H9 (cell line): Measurements from ENCODE around the gene ADAT2. TPM values are rescaled to one million over a fixed set of nuclear protein-coding genes. Genes with fewer than 3 reads are reported as not detected.

Experiments used
- DNase-seq: peaks from one replicate; pipeline ENCODE4 v3.0.0-alpha.2; 2017
- H2AFZ ChIP-seq: one replicate; pipeline ENCODE4 v1.6.1; 2013; ENCODE audit warnings: mild to moderate bottlenecking, low read length, control low read depth, moderate library complexity
- H2AK5ac ChIP-seq: 2 replicates; pipeline ENCODE4 v1.6.1; 2013; ENCODE audit warnings: low read length, control low read depth, mixed read lengths; ENCODE audit not compliant: insufficient read length
- H2BK120ac ChIP-seq: one replicate; pipeline ENCODE4 v1.6.1; 2013; ENCODE audit warnings: low read depth, mild to moderate bottlenecking, low read length, control low read depth, inconsistent platforms; ENCODE audit not compliant: poor library complexity, severe bottlenecking
- H2BK12ac ChIP-seq: 2 replicates; pipeline ENCODE4 v1.6.1; 2013; ENCODE audit warnings: low read length, control low read depth, mixed read lengths, low read depth; ENCODE audit not compliant: insufficient read length
- H2BK15ac ChIP-seq: 2 replicates; pipeline ENCODE4 v1.6.1; 2013; ENCODE audit warnings: low read depth, low read length, control low read depth
- H2BK20ac ChIP-seq: one replicate; pipeline ENCODE4 v1.6.1; 2013; ENCODE audit warnings: low read depth, mild to moderate bottlenecking, low read length, control low read depth, inconsistent platforms; ENCODE audit not compliant: poor library complexity, severe bottlenecking
- H2BK5ac ChIP-seq: 2 replicates; pipeline ENCODE4 v1.6.1; 2013; ENCODE audit warnings: low read length, control low read depth, mixed read lengths; ENCODE audit not compliant: insufficient read length
- H3K14ac ChIP-seq: 2 replicates; pipeline ENCODE4 v1.6.1; 2013; ENCODE audit warnings: low read length, control low read depth; ENCODE audit not compliant: insufficient read depth
- H3K18ac ChIP-seq: 2 replicates; pipeline ENCODE4 v1.6.1; 2013; ENCODE audit warnings: low read depth, mild to moderate bottlenecking, mixed read lengths, low read length, control low read depth; ENCODE audit not compliant: insufficient read length
- H3K23ac ChIP-seq: 2 replicates; pipeline ENCODE4 v1.6.1; 2013; ENCODE audit warnings: low read length, control low read depth, mixed read lengths, low read depth; ENCODE audit not compliant: insufficient read length
- H3K23me2 ChIP-seq: 2 replicates; pipeline ENCODE4 v1.6.1; 2013; ENCODE audit warnings: low read depth, mild to moderate bottlenecking, mixed read lengths, low read length, control low read depth; ENCODE audit not compliant: insufficient read length, poor library complexity, severe bottlenecking
- H3K27ac ChIP-seq: 2 replicates; pipeline ENCODE4 v1.5.1; 2013; ENCODE audit warnings: low read length, control low read depth, mixed read lengths, low read depth; ENCODE audit not compliant: insufficient read length
- H3K27me3 ChIP-seq: 2 replicates; pipeline ENCODE4 v1.6.1; 2013; ENCODE audit warnings: low read length, control low read depth, inconsistent platforms; ENCODE audit not compliant: insufficient read depth
- H3K4ac ChIP-seq: 2 replicates; pipeline ENCODE4 v1.6.1; 2013; ENCODE audit warnings: low read depth, mild to moderate bottlenecking, control low read depth, inconsistent platforms, low read length, moderate library complexity
- H3K4me1 ChIP-seq: 2 replicates; pipeline ENCODE4 v1.6.1; 2013; ENCODE audit warnings: low read length, control low read depth, inconsistent platforms; ENCODE audit not compliant: insufficient read depth
- H3K4me2 ChIP-seq: 2 replicates; pipeline ENCODE4 v1.6.1; 2013; ENCODE audit warnings: low read length, control low read depth, mixed read lengths; ENCODE audit not compliant: insufficient read length, insufficient read depth
- H3K56ac ChIP-seq: 2 replicates; pipeline ENCODE4 v1.6.1; 2013; ENCODE audit warnings: low read depth, mild to moderate bottlenecking, mixed read lengths, low read length, control low read depth; ENCODE audit not compliant: insufficient read length
- H3K79me1 ChIP-seq: 2 replicates; pipeline ENCODE4 v1.6.1; 2013; ENCODE audit warnings: low read depth, mild to moderate bottlenecking, moderate library complexity, low read length, control low read depth, inconsistent platforms; ENCODE audit not compliant: insufficient read depth, poor library complexity, severe bottlenecking
- H3K79me2 ChIP-seq: 2 replicates; pipeline ENCODE4 v1.6.1; 2013; ENCODE audit warnings: low read length, control low read depth, inconsistent platforms; ENCODE audit not compliant: insufficient read depth
- H3K9ac ChIP-seq: 2 replicates; pipeline ENCODE4 v1.6.1; 2013; ENCODE audit warnings: low read length, control low read depth, mixed read lengths; ENCODE audit not compliant: insufficient read length; ENCODE audit errors: extremely low read depth
- H3K9me3 ChIP-seq: one replicate; pipeline ENCODE4 v1.6.1; 2013; ENCODE audit warnings: low read depth, low read length, inconsistent platforms; ENCODE audit not compliant: control insufficient read depth
- H3T11ph ChIP-seq: one replicate; pipeline ENCODE4 v1.6.1; 2013; ENCODE audit warnings: mild to moderate bottlenecking, low read length, control low read depth, inconsistent platforms
- H4K20me1 ChIP-seq: one replicate; pipeline ENCODE4 v1.6.1; 2013; ENCODE audit not compliant: control insufficient read depth, insufficient read length, insufficient read depth
- H4K5ac ChIP-seq: 2 replicates; pipeline ENCODE4 v1.6.1; 2013; ENCODE audit warnings: low read depth, mild to moderate bottlenecking, mixed read lengths, low read length, control low read depth; ENCODE audit not compliant: insufficient read length
- H4K8ac ChIP-seq: replicated peaks from 2 replicates; pipeline ENCODE4 v1.6.1; 2013; ENCODE audit warnings: low read length, control low read depth, mixed read lengths, low read depth; ENCODE audit not compliant: insufficient read length
- H4K91ac ChIP-seq: 2 replicates; pipeline ENCODE4 v1.6.1; 2013; ENCODE audit warnings: low read depth, mild to moderate bottlenecking, moderate library complexity, mixed read lengths, low read length, control low read depth; ENCODE audit not compliant: insufficient read length
- H3K27ac Mint-ChIP-seq, 3 experiments: 2 replicates in 2 of 3; 3 replicates in 1 of 3; pipeline ENCODE4 v1.8.0; 2020 to 2021; ENCODE audit warnings: mixed read lengths in 3 of 3, mild to moderate bottlenecking in 1 of 3, moderate library complexity in 1 of 3
- H3K27me3 Mint-ChIP-seq: 2 replicates; pipeline ENCODE4 v1.8.0; 2021; ENCODE audit warnings: low read depth, mild to moderate bottlenecking, moderate library complexity, mixed read lengths
- H3K36me3 Mint-ChIP-seq, 3 experiments: 2 replicates in 2 of 3; 3 replicates in 1 of 3; pipeline ENCODE4 v1.8.0; 2020 to 2021; ENCODE audit warnings: low read depth in 3 of 3, mixed read lengths in 3 of 3; ENCODE audit not compliant: insufficient read depth in 1 of 3
- H3K4me1 Mint-ChIP-seq, 2 experiments: 2 replicates each; pipeline ENCODE4 v1.8.0; 2020; ENCODE audit warnings: mixed read lengths in 2 of 2
- H3K4me3 Mint-ChIP-seq, 2 experiments: 2 replicates in 1 of 2; 3 replicates in 1 of 2; pipeline ENCODE4 v1.8.0; 2020 to 2021; ENCODE audit warnings: mild to moderate bottlenecking in 2 of 2, mixed read lengths in 2 of 2, moderate library complexity in 1 of 2
- H3K9me3 Mint-ChIP-seq, 2 experiments: 2 replicates in 1 of 2; 3 replicates in 1 of 2; pipeline ENCODE4 v1.8.0; 2020; ENCODE audit warnings: mild to moderate bottlenecking in 2 of 2, mixed read lengths in 2 of 2, moderate library complexity in 1 of 2
- WGBS: extraction: QIAGEN DNeasy Blood & Tissue Kit; methylation state at CpG from one replicate; pipeline ENCODE4 v1.1.7; 2013; ENCODE audit warnings: missing lambda C conversion rate, low lambda C conversion rate, mixed read lengths; ENCODE audit not compliant: insufficient read length; ENCODE audit errors: extremely low coverage; 5-methylcytosine and 5-hydroxymethylcytosine counted together
- total RNA-seq: library from RNA; stranded (reverse); gene quantifications from 2 replicates; pipeline ENCODE4 v1.2.1, GENCODE V29; 2021
- TF ChIP-seq, protein P1 (sequence below): fragments of 200-600 bp; sonication (generic); conservative IDR thresholded peaks from 3 replicates; pipeline ENCODE4 v1.8.0; 2021; ENCODE audit warnings: antibody characterized with exemption, mild to moderate bottlenecking

The ADAT2 gene
- total RNA-seq, 1 experiment from 2014 or later, result 11.3 TPM

- Histone ChIP-seq H3K23ac (no peak overlapping the region), H3K14ac (no peak overlapping the region), H2BK5ac (no peak overlapping the region), H3K9ac (no peak overlapping the region), H4K5ac (no peak overlapping the region), H3T11ph (no peak overlapping the region), H3K56ac (no peak overlapping the region), H3K79me2 (no peaks in the 10 kb centered on the region), H2BK12ac (no peak overlapping the region), H4K20me1 (no peaks in the 10 kb centered on the region), H2BK120ac (no peak overlapping the region), H3K23me2 (no peaks in the 10 kb centered on the region), H3K4me2 (no peak overlapping the region), H2BK15ac (no peak overlapping the region), H3K27ac (no peak overlapping the region), H3K9me3 (no peaks in the 10 kb centered on the region), H3K4me1 (no peaks in the 10 kb centered on the region), H2AFZ (no peak overlapping the region), H2AK5ac (no peak overlapping the region), H3K18ac (no peak overlapping the region), H3K79me1 (no peaks in the 10 kb centered on the region), H4K91ac (no peak overlapping the region), H4K8ac (no peak overlapping the region), H3K27me3 (no peaks in the 10 kb centered on the region), H3K4ac (no peak overlapping the region), H2BK20ac (no peak overlapping the region)
- TF ChIP-seq, protein P1, sequence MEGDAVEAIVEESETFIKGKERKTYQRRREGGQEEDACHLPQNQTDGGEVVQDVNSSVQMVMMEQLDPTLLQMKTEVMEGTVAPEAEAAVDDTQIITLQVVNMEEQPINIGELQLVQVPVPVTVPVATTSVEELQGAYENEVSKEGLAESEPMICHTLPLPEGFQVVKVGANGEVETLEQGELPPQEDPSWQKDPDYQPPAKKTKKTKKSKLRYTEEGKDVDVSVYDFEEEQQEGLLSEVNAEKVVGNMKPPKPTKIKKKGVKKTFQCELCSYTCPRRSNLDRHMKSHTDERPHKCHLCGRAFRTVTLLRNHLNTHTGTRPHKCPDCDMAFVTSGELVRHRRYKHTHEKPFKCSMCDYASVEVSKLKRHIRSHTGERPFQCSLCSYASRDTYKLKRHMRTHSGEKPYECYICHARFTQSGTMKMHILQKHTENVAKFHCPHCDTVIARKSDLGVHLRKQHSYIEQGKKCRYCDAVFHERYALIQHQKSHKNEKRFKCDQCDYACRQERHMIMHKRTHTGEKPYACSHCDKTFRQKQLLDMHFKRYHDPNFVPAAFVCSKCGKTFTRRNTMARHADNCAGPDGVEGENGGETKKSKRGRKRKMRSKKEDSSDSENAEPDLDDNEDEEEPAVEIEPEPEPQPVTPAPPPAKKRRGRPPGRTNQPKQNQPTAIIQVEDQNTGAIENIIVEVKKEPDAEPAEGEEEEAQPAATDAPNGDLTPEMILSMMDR, result peak; percentile 98
- no CpG with 5 or more reads among the region's 4 CpGs for WGBS
- Mint-ChIP-seq H3K36me3 (peaks cover 4 to 17% (median 5%) of the 10 kb centered on the region in 3 experiments; a peak in 6 of 7 replicates), H3K4me3 (no peak overlapping the region), H3K27me3 (no peaks in the 10 kb centered on the region), H3K4me1 (no peaks in the 10 kb centered on the region), H3K27ac (no peak overlapping the region; a peak in 1 of 7 replicates), H3K9me3 (no peaks in the 10 kb centered on the region)
- peak; percentile 81 for DNase-seq
These were observed 23.2 kb downstream of the ADAT2 start for GRCh38 chr6:143427109-143427817.
